ENCODE results near the gene NOP16. TPM values are rescaled to one million over a fixed set of nuclear protein-coding genes. Genes with fewer than 3 reads are reported as not detected.

The NOP16 gene
- total and polyA plus RNA-seq, 2 of the 13 experiments (the other 11 are each of a cell fraction or from before 2014, with no cell fraction given) = 43.3 to 48.4 TPM

DNA sequence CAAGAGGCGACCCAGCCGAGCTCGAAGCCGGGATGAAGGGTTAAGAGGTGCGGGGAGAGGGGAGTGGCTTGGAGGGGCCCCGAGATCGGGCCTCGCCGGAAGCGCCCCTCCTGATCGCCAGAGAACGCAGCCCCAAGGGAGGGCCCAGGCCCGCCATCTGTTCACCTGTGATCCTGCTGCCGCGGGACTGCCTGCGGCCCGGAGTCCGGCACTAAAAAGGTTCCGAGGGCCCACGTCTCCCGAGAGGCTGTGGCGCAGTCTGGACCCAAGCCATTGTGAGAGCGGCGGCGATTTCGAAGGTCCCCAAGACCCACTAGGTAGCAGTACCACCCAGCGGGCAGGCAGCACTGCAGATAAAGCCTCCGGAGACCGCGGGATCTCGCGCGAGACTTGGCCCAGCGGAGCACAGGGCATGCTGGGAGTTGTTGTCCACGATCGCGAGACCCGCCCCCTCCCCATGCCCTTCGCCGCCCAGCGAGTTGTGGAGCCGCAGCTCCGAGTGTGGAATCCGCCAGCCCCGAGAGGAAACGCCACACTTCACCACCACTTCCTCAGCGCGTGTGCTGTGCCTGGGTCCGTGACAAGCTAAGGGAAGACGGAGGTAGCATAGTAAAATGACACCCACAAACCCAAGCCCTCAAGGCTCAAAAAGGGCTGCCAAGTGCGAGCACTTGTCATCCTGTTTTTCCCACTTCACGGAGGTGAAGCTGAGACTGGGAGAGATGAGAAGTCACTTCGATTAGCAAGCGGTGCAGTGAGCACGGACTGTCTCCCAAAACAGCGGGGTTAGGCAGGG is 26.8 kb downstream of the NOP16 start, which contains the start of gene KIAA1191 (continued):
- TF ChIP-seq SP5 (CRISPR knock-in tag; IDR thresholded peaks at IDR 0.05; ENCODE audit: borderline replicate concordance, low read depth) (no peak), NBN (conservative IDR thresholded peaks at IDR 0.05) (no peak), ETV6 (CRISPR knock-in tag; conservative IDR thresholded peaks at IDR 0.05) (no peak; the same call in 1 of the 2 replicates), GATA4 (IDR thresholded peaks at IDR 0.05; ENCODE audit: borderline replicate concordance, low read depth) (peak; percentile 76; the same call in 1 of the 2 replicates), SMAD3 (CRISPR knock-in tag; IDR thresholded peaks at IDR 0.05) (peak; percentile 95), JARID2 (CRISPR knock-in tag; IDR thresholded peaks at IDR 0.05; ENCODE audit: insufficient replicate concordance) (peak; percentile 29), AHR (CRISPR knock-in tag; IDR thresholded peaks at IDR 0.05) (peak; percentile 69), ZIK1 (CRISPR knock-in tag; IDR thresholded peaks at IDR 0.05; ENCODE audit: borderline replicate concordance, low read depth) (peak; percentile 86; the same call in 1 of the 2 replicates), SOX6 (IDR thresholded peaks at IDR 0.05) (no peak), SOX6 (CRISPR knock-in tag; IDR thresholded peaks at IDR 0.05) (peak; percentile 67), SOX5 (CRISPR knock-in tag; IDR thresholded peaks at IDR 0.05; ENCODE audit: borderline replicate concordance) (0 out of 2 replicates have a peak, but pooled peaks have one; percentile 26), TFAP4 (IDR thresholded peaks at IDR 0.05; ENCODE audit: borderline replicate concordance, low read depth) (peak; percentile 2; the same call in 1 of the 2 replicates), ZNF598 (CRISPR knock-in tag; IDR thresholded peaks at IDR 0.05; ENCODE audit: borderline replicate concordance) (peak; percentile 79; the same call in 1 of the 2 replicates), ZNF788 (CRISPR knock-in tag; IDR thresholded peaks at IDR 0.05; ENCODE audit: borderline replicate concordance) (no peak; the same call in 1 of the 2 replicates), ZBTB21 (CRISPR knock-in tag; IDR thresholded peaks at IDR 0.05) (peak; percentile 36; the same call in 1 of the 2 replicates), TBL1XR1 (IDR thresholded peaks at IDR 0.05; ENCODE audit: borderline replicate concordance, low read length, partially characterized antibody) (peak; percentile 37), MIER2 (CRISPR knock-in tag; IDR thresholded peaks at IDR 0.05) (peak; percentile 20; the same call in 1 of the 2 replicates), ZFYVE20 (CRISPR knock-in tag; IDR thresholded peaks at IDR 0.05; ENCODE audit: borderline replicate concordance, low read depth) (peak; percentile 79; the same call in 1 of the 2 replicates), DNMT3B (CRISPR knock-in tag; conservative IDR thresholded peaks at IDR 0.05) (0 out of 2 replicates have a peak, but pooled peaks have one; percentile 40), ETV5 (CRISPR knock-in tag; IDR thresholded peaks at IDR 0.05; ENCODE audit: borderline replicate concordance) (peak; percentile 68), ZSCAN25 (CRISPR knock-in tag; IDR thresholded peaks at IDR 0.05) (peak; percentile 67)
- TF ChIP-seq, protein P1, sequence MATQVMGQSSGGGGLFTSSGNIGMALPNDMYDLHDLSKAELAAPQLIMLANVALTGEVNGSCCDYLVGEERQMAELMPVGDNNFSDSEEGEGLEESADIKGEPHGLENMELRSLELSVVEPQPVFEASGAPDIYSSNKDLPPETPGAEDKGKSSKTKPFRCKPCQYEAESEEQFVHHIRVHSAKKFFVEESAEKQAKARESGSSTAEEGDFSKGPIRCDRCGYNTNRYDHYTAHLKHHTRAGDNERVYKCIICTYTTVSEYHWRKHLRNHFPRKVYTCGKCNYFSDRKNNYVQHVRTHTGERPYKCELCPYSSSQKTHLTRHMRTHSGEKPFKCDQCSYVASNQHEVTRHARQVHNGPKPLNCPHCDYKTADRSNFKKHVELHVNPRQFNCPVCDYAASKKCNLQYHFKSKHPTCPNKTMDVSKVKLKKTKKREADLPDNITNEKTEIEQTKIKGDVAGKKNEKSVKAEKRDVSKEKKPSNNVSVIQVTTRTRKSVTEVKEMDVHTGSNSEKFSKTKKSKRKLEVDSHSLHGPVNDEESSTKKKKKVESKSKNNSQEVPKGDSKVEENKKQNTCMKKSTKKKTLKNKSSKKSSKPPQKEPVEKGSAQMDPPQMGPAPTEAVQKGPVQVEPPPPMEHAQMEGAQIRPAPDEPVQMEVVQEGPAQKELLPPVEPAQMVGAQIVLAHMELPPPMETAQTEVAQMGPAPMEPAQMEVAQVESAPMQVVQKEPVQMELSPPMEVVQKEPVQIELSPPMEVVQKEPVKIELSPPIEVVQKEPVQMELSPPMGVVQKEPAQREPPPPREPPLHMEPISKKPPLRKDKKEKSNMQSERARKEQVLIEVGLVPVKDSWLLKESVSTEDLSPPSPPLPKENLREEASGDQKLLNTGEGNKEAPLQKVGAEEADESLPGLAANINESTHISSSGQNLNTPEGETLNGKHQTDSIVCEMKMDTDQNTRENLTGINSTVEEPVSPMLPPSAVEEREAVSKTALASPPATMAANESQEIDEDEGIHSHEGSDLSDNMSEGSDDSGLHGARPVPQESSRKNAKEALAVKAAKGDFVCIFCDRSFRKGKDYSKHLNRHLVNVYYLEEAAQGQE (IDR thresholded peaks at IDR 0.05; ENCODE audit: borderline replicate concordance in 1 of 2, low read depth in 1 of 2, low read length in 2 of 2) = 0 out of 4 replicates have a peak, but pooled peaks of 1 of the 2 experiments have one; percentile 18
- TF ChIP-seq, protein P2, sequence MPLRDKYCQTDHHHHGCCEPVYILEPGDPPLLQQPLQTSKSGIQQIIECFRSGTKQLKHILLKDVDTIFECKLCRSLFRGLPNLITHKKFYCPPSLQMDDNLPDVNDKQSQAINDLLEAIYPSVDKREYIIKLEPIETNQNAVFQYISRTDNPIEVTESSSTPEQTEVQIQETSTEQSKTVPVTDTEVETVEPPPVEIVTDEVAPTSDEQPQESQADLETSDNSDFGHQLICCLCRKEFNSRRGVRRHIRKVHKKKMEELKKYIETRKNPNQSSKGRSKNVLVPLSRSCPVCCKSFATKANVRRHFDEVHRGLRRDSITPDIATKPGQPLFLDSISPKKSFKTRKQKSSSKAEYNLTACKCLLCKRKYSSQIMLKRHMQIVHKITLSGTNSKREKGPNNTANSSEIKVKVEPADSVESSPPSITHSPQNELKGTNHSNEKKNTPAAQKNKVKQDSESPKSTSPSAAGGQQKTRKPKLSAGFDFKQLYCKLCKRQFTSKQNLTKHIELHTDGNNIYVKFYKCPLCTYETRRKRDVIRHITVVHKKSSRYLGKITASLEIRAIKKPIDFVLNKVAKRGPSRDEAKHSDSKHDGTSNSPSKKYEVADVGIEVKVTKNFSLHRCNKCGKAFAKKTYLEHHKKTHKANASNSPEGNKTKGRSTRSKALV (CRISPR knock-in tag; IDR thresholded peaks at IDR 0.05) = 0 out of 2 replicates have a peak, but pooled peaks have one; percentile 52
